ENCODE measurements around the gene TLR8.

The TLR8 gene

DNA sequence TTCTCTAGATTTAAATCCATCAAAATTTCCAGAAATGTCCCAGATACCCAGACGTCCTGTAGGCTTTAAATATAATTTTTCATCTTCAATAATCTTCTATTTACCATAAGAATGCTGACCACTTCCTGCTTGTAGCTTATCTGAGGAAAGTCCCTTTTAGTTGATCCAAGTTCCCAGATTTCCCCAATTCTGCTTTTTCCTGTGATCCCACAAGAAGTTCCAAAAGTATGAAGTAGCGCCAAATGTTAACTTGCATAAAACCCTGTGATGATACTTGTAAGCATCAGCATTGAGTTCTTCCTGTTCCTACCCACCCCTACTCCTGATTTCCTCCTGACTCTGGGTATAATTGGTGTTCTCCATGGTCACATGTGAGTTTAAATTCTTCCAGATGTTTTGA is 10.6 kb upstream of the TLR8 start:
- Histone ChIP-seq H3K23ac (ENCODE audit: low read length) (no peak overlapping the region), H3K4me2 (ENCODE audit: low read length) (no peak overlapping the region), H3K4me3 (ENCODE audit: low read depth, low read length) (no peak overlapping the region), H4K91ac (ENCODE audit: low read depth, low read length) (no peak overlapping the region), H2AFZ (ENCODE audit: insufficient read depth, low read length, poor library complexity) (no peak overlapping the region), H4K8ac (ENCODE audit: low read depth, low read length) (no peak overlapping the region), H3K27me3 (ENCODE audit: insufficient read depth, low read length) (no peaks in the 10 kb centered on the region), H3K4ac (ENCODE audit: low read depth, low read length) (no peak overlapping the region), H3K9me3 (ENCODE audit: insufficient read depth, low read depth, low read length) (no peaks in the 10 kb centered on the region), H3K9ac (ENCODE audit: low read length) (no peak overlapping the region), H4K12ac (ENCODE audit: low read depth, low read length) (no peak overlapping the region), H2BK120ac (ENCODE audit: insufficient read depth, low read length, poor library complexity) (no peak overlapping the region), H3K4me1 (ENCODE audit: control insufficient read depth in 1 of 2, insufficient read depth in 2 of 2, low read length in 2 of 2) (no peaks in the 10 kb centered on the region), H3K14ac (ENCODE audit: low read length) (no peak overlapping the region), H2BK12ac (ENCODE audit: low read length) (no peak overlapping the region), H3K18ac (ENCODE audit: low read length) (no peak overlapping the region), H3K79me2 (ENCODE audit: control insufficient read depth, insufficient read depth, low read length, poor library complexity) (no peaks in the 10 kb centered on the region), H3K79me1 (ENCODE audit: low read length) (no peaks in the 10 kb centered on the region), H2AK5ac (ENCODE audit: low read length) (no peak overlapping the region), H2BK5ac (ENCODE audit: low read depth, low read length, poor library complexity) (no peak overlapping the region), H3K27ac (ENCODE audit: low read depth, low read length) (no peak overlapping the region), H3K36me3 (ENCODE audit: control insufficient read depth in 1 of 2, insufficient read depth in 2 of 2, low read length in 2 of 2) (no peaks in the 10 kb centered on the region)
- no peak for DNase-seq
- WGBS (ENCODE audit: extremely low coverage, insufficient coverage, insufficient read length): no CpG with 5 or more reads among the region's 2 CpGs

DNA sequence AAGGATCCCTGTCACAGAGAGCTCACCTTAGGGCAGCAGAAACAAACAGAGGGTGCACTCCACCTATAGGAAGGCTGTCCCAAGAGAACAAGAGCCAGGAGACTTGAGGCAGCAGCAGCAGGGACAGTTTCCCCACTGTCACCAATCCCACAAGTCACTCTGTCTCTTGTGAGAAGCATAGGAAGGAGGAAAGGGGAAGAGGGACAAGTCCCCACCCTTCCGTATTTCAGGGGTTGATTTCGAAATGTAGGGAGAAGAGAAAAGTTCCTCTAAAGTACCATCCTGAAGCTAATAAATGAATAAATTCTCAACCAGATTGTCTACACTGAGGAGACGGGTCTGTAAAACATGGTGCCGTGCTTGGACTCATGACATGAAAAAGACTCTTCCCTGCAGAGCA is 9.5 kb upstream of the TLR8 start:
- Histone ChIP-seq H3K18ac (ENCODE audit: low read length) (no peak overlapping the region), H3K27me3 (ENCODE audit: insufficient read depth, low read length) (no peaks in the 10 kb centered on the region), H3K9ac (ENCODE audit: low read length) (no peak overlapping the region), H3K4me1 (ENCODE audit: control insufficient read depth in 1 of 2, insufficient read depth in 2 of 2, low read length in 2 of 2) (no peaks in the 10 kb centered on the region), H4K12ac (ENCODE audit: low read depth, low read length) (no peak overlapping the region), H3K9me3 (ENCODE audit: insufficient read depth, low read depth, low read length) (no peaks in the 10 kb centered on the region), H3K36me3 (ENCODE audit: control insufficient read depth in 1 of 2, insufficient read depth in 2 of 2, low read length in 2 of 2) (no peaks in the 10 kb centered on the region), H3K79me2 (ENCODE audit: control insufficient read depth, insufficient read depth, low read length, poor library complexity) (no peaks in the 10 kb centered on the region), H3K27ac (ENCODE audit: low read depth, low read length) (no peak overlapping the region), H4K91ac (ENCODE audit: low read depth, low read length) (no peak overlapping the region), H2BK12ac (ENCODE audit: low read length) (no peak overlapping the region), H2BK120ac (ENCODE audit: insufficient read depth, low read length, poor library complexity) (no peak overlapping the region), H3K4me2 (ENCODE audit: low read length) (no peak overlapping the region), H2BK5ac (ENCODE audit: low read depth, low read length, poor library complexity) (no peak overlapping the region), H3K4me3 (ENCODE audit: low read depth, low read length) (no peak overlapping the region), H4K8ac (ENCODE audit: low read depth, low read length) (no peak overlapping the region), H3K79me1 (ENCODE audit: low read length) (no peaks in the 10 kb centered on the region), H2AK5ac (ENCODE audit: low read length) (no peak overlapping the region), H2AFZ (ENCODE audit: insufficient read depth, low read length, poor library complexity) (no peak overlapping the region), H3K4ac (ENCODE audit: low read depth, low read length) (no peak overlapping the region), H3K14ac (ENCODE audit: low read length) (no peak overlapping the region), H3K23ac (ENCODE audit: low read length) (no peak overlapping the region)
- DNase-seq: no peak
- WGBS (ENCODE audit: extremely low coverage, insufficient coverage, insufficient read length): no CpG with 5 or more reads among the region's 4 CpGs

DNA sequence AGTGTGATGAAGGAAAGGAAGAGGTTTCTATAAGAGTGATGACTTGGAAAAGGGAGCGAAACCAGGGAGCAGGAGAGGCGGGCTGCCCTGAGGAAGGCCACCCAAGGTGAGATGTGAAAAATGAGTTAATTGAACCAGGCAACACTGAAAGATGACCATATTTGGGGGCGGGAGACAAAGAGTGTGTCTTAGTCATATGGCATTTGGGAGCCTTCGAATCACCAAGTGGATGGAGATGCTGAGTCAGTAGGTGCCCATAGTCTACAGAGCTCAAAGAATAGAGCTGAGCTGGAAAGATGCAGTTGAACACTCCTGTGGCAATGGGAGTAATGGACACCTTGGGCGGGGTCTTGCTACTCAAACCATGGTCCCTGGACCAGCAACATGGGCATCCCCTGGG is 8.3 kb upstream of the TLR8 start:
- Histone ChIP-seq H4K91ac (ENCODE audit: low read depth, low read length) (no peak overlapping the region), H3K36me3 (ENCODE audit: control insufficient read depth in 1 of 2, insufficient read depth in 2 of 2, low read length in 2 of 2) (no peaks in the 10 kb centered on the region), H3K79me1 (ENCODE audit: low read length) (no peaks in the 10 kb centered on the region), H3K4ac (ENCODE audit: low read depth, low read length) (no peak overlapping the region), H4K8ac (ENCODE audit: low read depth, low read length) (no peak overlapping the region), H3K18ac (ENCODE audit: low read length) (no peak overlapping the region), H3K23ac (ENCODE audit: low read length) (no peak overlapping the region), H3K14ac (ENCODE audit: low read length) (no peak overlapping the region), H2BK5ac (ENCODE audit: low read depth, low read length, poor library complexity) (no peak overlapping the region), H3K4me1 (ENCODE audit: control insufficient read depth in 1 of 2, insufficient read depth in 2 of 2, low read length in 2 of 2) (no peaks in the 10 kb centered on the region), H2AK5ac (ENCODE audit: low read length) (no peak overlapping the region), H3K9ac (ENCODE audit: low read length) (no peak overlapping the region), H4K12ac (ENCODE audit: low read depth, low read length) (no peak overlapping the region), H2BK120ac (ENCODE audit: insufficient read depth, low read length, poor library complexity) (no peak overlapping the region), H2AFZ (ENCODE audit: insufficient read depth, low read length, poor library complexity) (no peak overlapping the region), H3K27ac (ENCODE audit: low read depth, low read length) (no peak overlapping the region), H3K9me3 (ENCODE audit: insufficient read depth, low read depth, low read length) (no peaks in the 10 kb centered on the region), H3K4me3 (ENCODE audit: low read depth, low read length) (no peak overlapping the region), H2BK12ac (ENCODE audit: low read length) (no peak overlapping the region), H3K4me2 (ENCODE audit: low read length) (no peak overlapping the region), H3K27me3 (ENCODE audit: insufficient read depth, low read length) (no peaks in the 10 kb centered on the region), H3K79me2 (ENCODE audit: control insufficient read depth, insufficient read depth, low read length, poor library complexity) (no peaks in the 10 kb centered on the region)
- no CpG with 5 or more reads among the region's 5 CpGs for WGBS (ENCODE audit: extremely low coverage, insufficient coverage, insufficient read length)
- DNase-seq: no peak

DNA sequence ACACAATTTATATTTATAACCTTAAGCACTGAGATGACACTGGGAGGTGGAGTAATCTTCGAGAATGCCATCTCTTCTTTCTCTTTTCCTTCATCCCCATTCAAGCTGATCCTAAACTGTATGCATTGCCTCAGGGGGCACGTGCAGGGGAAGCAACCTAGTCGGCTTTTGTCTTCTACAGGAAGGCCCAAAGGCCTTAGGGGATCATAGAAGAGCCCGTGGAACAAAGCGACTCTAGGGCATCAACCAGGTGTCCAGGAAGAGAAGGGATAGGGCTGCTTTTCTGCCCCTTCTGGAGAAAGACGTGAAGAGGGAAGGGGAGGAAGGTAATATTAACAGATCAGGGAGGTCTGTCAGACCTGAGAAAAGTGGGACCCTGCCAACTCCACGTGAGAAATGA is 6.9 kb upstream of the TLR8 start:
- Histone ChIP-seq H2AFZ (ENCODE audit: insufficient read depth, low read length, poor library complexity) (no peak overlapping the region), H4K91ac (ENCODE audit: low read depth, low read length) (no peak overlapping the region), H3K4ac (ENCODE audit: low read depth, low read length) (no peak overlapping the region), H4K12ac (ENCODE audit: low read depth, low read length) (no peak overlapping the region), H2BK12ac (ENCODE audit: low read length) (no peak overlapping the region), H3K14ac (ENCODE audit: low read length) (no peak overlapping the region), H3K36me3 (ENCODE audit: control insufficient read depth in 1 of 2, insufficient read depth in 2 of 2, low read length in 2 of 2) (no peaks in the 10 kb centered on the region), H3K4me3 (ENCODE audit: low read depth, low read length) (no peak overlapping the region), H2AK5ac (ENCODE audit: low read length) (no peak overlapping the region), H3K18ac (ENCODE audit: low read length) (no peak overlapping the region), H3K4me2 (ENCODE audit: low read length) (no peak overlapping the region), H3K27me3 (ENCODE audit: insufficient read depth, low read length) (no peaks in the 10 kb centered on the region), H3K79me1 (ENCODE audit: low read length) (no peaks in the 10 kb centered on the region), H3K27ac (ENCODE audit: low read depth, low read length) (no peak overlapping the region), H3K79me2 (ENCODE audit: control insufficient read depth, insufficient read depth, low read length, poor library complexity) (no peaks in the 10 kb centered on the region), H3K23ac (ENCODE audit: low read length) (no peak overlapping the region), H3K4me1 (ENCODE audit: control insufficient read depth in 1 of 2, insufficient read depth in 2 of 2, low read length in 2 of 2) (no peaks in the 10 kb centered on the region), H2BK120ac (ENCODE audit: insufficient read depth, low read length, poor library complexity) (no peak overlapping the region), H3K9ac (ENCODE audit: low read length) (no peak overlapping the region), H3K9me3 (ENCODE audit: insufficient read depth, low read depth, low read length) (no peaks in the 10 kb centered on the region), H2BK5ac (ENCODE audit: low read depth, low read length, poor library complexity) (no peak overlapping the region), H4K8ac (ENCODE audit: low read depth, low read length) (no peak overlapping the region)
- WGBS (ENCODE audit: extremely low coverage, insufficient coverage, insufficient read length): no CpG with 5 or more reads among the region's 7 CpGs
- no peak for DNase-seq

All from trophoblast cell (in vitro differentiated cells and primary cell).